Activated naive CD4-positive, alpha-beta T cell treated with Interleukin-2 at 50 U/mL for 16 hours (primary cell): ENCODE results near the gene KANSL3.
A peak's percentile ranks its signal among the peaks of the same experiment; 100 is the strongest.
"Not testable (repeated sequence)": the region's sequence is repeated elsewhere in the genome, so short reads cannot be mapped to it uniquely, and the experiment has no call there.

Experiments used
- DNase-seq: peaks from one replicate; pipeline ENCODE4 v3.0.0-alpha.2; 2020

The KANSL3 gene

DNA sequence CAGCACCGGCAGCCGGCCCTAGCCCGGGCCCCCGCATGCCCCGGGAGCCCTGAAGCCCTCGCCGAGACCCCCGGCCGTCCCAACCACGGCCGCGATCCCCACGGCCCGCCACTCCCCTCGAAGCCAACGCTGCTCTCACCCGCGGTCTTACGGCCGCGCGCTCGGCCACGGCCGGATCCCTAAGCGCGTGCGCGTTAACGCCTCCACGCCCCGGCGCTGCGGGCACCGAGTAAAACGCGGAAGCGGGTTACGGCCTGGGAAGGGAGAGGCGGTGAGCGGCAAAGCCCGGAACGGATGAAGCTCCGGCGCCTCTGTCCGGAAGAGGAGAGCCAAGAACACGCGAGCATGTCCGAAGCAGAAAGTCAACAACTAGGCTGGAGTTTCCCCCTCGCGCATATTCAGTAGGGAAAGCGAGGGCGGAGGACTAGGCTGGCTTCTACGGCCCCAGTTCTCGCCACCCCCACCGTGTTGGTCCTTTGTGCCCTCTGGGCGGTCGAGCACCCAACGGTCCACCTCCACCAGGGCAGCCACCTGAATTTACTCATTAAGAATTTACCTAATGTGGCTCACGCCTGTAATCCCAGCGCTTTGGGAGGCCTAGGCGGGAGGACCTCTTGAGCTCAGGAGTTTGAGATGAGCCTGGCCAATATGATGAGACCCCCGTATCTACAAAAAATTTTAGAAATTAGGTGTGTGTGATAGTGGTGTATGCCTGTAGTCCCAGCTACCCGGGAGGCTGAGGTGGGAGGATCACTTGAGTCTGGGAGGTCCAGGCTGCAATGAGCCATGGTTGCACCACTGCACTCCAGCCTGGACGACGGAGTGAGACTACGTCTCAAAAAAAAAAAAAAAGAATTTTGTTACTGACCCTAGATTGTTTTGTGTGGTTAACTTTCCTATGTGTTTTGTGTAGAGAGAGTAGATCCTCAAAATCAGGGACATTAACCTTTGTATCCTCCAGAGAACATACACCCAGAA, at the start of gene KANSL3:
Gene KANSL3 (minus strand): TSS at position 169 of the 978 bp plus-strand sequence. CDS start 1,177 bp downstream, outside the sequence.
- DNase-seq = peak; percentile 90

DNA sequence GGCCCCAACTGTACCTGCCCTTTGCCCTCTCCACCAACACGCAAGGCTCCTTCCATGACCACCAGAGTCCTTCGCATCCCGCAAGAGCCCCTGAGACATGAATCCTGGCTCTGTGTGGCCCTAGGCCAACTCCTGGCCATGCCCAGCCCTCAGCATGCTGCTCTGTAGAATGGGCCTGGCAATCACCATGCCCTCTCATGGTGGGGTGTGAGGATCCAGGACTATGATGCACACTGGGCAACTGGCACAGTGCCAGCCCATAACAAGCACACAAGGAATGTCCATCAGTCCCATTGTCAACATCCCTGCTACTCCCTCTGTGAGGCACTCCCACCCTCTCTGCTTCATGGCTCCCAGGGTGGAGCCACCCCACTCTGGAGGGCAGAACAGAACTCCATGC, 49.2 kb upstream of the KANSL3 start:
- DNase-seq = no peak

DNA sequence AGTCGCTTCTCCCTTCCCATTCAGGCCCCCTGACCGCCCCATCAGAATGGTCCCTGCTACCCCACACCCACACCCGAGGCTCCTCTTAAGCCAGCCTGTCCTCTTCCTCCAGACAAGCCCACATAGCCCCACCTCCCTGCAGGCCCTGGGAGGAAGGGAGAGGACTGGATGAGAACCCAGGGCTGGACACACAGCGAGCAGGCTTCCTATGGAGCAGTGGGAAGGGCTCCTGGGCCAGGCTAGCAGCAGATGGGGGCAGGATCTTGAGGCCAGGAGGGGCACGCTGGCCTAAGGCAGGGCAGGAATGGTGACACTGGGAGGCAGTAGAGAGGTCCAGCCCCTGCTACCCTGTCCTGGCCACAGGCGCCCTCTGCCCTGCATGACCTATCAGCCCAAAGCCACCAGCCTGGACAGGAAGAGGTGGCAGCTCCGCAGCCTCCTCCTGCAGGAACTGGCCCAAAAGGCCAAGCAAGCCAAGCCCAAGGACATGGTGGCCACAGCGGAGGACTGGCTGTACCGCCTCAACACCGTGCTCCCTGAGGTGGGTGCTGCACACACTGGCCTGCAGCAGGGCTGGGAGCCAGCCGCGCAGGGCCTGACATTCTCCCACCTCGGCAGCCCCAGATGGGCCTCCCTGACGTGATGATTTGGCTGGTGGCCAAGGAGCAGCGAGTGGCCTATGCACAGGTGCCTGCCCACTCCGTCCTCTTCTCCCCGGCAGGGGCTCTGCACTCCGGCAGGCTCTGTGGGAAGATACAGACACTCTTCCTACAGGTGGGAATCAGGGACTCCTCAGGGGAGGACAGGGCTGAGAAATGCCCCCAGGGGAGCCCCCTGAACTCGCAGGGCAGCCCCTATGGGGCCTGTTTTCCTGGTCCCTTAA, 47.7 kb upstream of the KANSL3 start:
- no peak for DNase-seq

DNA sequence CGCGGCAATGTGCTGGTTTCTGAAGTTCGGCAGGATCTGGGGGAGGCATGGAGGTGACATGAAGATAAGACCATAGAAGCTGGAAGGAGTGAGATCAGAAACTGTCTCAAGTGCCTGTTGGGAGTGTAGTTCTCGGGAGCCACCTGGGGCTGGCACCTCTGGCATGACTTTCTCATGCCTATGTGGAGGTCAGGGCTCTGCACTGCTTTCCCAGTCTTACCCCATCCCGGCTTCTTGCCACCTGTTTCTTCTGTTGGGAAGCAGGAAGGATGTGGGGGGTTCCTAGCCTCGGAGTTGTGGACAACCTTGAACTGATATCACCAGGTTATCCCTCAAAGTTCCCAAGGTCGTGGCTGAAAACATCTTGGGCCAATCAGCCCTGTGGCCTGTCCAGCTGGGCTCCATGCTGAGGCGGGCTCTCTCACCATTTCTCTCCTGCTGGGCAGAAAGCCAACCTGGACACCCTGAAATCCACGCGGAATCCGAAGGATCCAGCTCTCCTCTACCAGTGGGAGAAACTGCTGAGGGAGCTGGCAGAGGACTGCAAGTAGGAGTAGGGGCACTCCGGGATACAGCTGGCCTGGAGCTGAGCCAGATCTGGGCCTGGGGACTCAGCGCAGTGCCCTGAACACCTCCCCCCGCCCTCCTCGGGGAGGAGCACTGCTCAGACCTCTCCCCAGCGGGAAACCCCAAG, 46.9 kb upstream of the KANSL3 start:
- no peak for DNase-seq

DNA sequence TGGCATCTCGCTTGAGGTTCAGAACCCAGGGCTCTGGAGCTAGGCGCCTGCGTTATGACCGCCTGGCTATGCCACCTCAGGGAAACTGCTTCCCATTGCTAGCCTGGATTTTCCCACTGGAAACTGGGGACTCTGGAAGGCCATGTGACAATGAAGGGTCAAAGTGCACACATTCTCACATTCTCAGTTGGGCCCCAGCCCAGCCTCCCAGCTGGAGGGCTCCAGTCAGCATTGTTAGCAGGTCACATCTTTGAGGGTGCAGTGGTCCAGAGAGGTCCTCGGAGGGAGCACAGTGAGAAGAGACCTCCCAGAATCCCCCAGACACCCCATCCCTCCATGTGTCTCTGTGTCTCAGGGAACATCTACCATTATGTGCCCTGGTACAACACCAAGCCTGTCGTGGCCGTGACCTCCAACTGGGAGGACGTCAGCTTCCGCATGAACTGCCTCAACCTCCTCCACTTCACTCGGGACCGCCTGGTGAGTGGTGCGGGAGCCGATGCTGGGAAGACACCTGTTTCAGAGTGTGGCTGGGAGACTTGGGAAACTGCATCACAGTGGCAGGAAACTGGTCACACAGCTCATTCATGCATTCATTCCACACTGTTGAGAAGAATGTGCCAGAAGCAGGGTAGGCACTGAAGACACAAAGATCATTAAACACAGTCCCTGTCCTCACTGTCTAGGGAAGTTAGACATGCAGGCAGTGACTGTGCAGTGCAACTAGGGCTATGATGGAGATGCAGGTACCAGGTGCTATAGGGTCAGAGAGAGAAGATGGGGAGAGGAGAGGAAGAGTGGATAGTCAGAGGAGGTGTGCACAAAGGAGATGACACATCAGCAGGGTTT, 46.1 kb upstream of the KANSL3 start:
- no peak for DNase-seq

DNA sequence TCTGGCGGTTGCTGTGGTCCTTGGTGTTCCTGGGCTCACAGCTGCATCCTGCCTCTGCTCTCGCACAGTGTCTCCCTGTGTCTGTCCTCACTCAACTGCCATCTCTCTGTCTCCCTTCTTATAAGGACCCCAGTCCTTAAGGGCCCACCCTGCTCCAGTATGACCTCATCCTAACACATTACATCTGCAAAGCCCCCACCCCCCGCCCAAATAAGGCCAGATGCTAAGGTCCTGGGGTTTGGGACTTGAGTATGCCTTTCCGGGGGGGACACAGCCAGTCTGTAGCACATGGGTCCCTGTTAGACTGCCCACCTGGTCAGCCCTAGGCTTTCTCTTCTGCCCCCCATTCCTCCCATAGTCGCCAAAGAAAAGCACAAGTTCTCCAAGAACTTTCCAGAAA, 45.2 kb upstream of the KANSL3 start:
- no peak for DNase-seq

DNA sequence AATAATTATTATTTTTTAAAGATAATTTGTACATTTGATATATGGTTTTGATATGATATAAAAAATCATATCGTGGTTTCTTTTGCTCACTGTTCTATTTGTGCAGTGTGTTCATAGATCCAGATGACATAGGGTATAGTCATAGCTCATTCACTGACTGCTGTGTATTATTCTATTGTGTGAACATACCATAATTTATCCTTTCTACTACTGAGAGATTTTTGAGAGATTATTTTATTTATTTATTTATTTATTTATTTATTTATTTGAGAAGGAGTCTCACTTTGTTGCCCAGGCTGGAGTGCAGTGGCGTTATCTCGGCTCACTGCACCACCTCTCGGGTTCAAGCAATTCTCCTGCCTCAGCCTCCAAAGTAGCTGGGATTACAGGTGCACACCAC, 43.4 kb upstream of the KANSL3 start:
- no peak for DNase-seq

DNA sequence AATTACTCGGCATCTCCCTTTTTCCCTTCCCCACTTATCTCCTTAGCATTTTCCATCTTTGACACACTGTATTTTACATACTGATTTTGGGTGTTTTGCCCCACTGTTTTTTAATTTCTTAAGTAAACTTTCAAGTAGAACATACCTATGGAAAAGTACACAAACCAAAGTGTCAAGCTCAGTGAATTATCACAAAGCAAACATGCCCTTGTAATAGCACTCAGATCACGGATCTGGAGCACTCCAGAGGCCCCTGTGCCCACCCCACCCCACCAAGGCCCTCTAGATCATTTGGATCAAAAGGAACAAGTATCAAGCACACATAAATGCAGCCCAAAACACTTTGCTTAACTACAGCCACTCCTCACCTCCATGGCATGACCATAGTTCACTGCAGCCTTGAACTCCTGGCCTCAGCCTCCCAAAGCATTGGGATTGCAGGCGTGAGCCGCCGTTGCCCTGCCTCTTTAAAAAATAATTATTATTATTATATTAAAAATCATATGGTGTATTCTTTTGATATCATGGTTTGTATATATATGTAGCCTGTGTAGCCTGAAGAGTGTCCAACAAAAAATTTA, 42.5 kb upstream of the KANSL3 start:
- DNase-seq = no peak

DNA sequence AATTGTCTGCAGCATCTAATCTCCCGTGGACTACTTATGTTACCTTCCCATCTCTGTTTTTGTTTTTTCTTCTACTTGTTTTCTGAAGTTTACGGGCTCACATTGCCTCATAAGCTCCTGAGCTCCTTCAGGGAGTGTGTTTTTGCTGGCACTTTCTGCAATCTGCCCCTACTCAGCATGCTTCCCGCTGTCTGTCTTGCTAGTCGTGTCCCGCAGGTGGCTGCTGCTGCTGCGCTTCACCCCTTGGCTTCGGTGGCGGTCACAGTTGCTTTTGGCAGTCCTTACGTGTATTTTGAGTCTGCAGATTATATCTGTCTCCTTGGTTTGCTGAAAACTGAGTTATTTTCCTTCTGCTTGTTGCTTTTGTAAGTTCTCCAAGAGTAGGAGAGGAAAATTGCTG, 41.7 kb upstream of the KANSL3 start:
- DNase-seq = no peak

DNA sequence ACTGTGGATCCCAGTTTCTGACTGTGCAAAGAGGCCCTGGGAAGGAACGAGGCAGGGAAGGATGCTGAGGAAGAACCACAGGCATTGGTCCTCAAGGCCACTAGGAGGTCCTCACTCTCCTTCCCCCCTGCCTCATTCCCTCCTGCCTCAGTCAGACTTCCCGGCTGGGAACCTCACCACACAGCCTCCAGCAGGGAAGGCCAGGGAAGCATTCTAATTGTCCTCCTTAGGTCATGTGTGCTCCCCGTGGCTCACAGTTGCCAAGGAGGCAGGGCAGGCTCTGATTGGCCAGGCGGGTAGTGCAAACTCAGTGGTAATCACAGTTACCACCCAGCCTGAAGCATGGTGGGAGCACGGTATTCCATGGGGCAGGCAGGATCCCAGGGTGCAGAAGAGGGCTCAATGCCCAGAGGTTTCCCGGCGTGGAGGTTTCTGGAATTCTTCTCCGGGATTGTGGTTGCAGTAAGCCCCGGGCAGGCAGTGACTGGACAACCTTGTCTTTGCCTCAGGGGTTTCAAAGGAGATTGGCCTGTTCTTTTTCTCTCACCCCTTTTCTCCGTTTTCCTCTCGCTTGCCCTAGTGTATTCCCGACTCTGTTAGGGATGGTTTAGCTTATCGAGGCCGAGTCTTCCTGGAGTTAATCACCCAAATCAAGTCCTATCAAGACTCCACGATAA, 31.6 kb upstream of the KANSL3 start:
- DNase-seq = no peak

DNA sequence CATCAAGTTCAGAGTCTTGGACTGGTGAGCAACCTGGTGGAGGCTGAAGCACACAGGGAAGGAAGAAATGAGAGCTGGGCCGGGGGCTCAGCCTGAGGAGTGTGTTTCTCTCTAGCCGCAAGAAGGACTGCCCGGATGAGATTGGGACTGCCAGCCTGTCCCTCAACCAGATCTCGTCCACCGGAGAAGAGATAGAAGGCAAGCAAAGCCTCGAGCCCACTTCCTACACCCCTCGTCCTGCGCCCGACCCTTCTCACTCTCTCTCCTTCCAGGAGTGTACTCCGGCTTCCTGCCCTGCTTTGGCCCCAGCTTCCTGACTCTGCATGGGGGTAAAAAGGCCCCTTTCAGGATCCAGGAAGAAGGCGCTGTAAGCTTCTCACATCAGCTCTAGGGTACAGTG, 30.7 kb upstream of the KANSL3 start:
- no peak for DNase-seq

DNA sequence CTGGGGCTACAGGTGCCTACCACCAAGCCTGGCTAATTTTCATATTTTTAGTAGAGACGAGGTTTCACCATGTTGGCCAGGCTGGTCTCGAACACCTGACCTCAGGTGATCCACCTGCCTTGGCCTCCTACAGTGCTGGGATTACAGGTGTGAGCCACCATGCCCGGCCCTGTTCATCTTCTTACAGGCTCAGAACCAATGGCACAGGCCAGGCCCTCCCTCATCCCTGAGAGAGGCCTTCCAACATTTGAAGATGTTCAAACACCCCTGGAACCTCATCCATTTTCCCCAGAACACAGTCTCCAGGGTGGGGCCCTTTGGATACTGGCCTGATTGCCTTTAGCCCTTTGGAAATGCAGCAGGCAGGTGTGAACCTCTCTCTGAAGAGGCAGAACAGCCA, 27.6 kb upstream of the KANSL3 start:
- DNase-seq = not testable (repeated sequence)

DNA sequence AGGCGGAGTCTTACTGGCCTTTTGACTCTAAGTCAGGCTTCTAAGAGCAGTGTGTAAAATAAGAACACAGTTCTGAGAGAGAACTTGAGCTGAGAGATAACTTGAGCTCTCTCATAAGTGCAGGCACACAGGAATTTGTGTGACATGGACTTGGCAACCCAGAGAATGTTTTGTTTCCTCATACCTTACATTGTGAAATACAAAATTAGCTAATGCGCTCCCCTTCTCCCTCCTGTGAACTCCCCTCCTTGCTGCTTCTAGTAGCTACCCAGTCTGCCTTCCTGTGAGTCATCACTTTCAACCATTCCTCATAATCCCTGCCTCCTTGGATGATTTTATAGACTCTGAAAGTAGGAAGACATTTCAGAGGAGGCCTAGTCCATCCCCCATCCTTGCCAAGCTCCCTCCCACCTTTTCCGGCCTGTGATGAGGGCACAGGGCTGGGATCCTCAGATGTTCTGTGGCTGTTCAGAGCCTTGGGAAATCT, 27.0 kb upstream of the KANSL3 start:
- DNase-seq = no peak

DNA sequence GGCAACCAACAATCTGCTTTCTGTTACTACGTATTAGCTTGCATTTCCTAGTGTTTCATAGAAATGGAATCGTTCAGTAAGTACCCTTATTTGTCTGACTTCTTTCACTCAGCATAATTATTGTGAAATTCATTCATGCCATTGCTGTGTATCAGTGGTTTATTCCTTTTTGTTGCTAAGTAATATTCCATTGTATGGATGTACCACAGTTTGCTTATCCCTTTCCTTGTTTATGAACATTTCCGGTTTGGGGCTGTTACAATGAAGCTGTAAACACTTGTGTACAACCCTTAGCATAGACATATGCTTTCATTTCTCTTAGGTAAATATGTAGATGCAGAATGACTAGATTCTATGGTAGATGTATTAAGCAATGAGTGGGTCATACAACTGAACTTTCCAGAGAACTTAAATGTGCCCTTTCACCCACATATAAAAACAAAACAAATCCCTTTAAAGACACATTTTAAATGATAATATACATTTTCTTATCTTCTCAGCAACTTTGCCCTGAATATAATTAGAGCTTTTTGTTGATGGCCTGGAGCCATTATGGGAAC, 26.3 kb upstream of the KANSL3 start:
- DNase-seq = no peak

DNA sequence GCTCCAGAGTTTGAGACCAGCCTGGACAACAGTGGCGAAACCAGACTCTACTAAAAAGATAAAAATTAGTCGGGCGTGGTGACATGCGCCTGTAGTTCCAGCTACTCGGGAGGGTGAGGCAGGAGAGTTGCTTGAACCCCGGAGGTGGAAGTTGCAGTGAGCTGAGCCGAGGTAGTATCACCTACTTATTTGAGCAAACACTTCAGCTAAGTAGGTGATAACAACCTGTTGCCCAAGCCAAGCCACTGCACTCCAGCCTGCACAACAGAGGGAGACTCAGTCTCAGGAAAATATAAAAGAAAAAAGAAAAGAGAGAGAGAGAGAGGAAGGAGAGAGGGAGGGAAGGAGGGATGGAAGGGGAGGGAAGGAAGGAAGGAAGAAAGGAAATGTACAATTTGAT, 25.7 kb upstream of the KANSL3 start:
- no peak for DNase-seq

DNA sequence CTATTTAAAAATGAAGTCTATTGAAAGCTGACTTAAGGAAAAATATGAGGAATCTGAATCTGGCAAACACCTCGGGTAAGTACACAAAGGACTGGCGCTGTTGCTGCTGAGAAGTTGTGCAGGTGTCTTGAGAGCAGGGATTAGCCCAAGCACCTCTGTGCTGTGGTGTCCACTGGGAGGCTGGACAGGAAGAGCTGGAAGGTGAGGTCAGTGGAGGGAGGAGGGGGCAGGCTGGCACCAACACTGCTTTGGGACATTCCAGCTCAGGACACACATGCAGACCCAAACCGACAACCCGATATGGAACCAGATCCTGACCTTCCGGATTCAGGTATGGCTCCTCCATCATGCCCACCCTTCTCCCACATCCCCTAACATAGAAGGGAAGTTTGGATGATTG, 25.1 kb upstream of the KANSL3 start:
- no peak for DNase-seq

DNA sequence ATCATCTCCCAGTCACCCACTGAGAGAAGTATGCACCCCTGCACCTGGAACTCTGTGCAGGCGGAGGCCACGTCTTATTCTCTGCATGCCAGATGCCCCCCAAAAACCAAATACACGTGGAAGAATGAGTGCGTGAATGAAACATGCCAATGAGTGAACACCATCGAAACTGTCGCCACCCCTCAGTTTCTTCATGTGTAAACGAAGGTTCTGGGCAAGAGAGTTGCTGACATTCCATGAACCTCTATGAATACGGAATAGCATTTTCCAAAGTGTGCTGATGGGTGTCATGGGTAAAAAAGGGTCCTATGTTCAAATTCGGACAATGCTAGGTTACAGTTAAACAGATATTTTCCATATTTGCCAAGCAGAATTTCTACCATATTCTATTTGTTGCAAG, 24.2 kb upstream of the KANSL3 start:
- DNase-seq = no peak

DNA sequence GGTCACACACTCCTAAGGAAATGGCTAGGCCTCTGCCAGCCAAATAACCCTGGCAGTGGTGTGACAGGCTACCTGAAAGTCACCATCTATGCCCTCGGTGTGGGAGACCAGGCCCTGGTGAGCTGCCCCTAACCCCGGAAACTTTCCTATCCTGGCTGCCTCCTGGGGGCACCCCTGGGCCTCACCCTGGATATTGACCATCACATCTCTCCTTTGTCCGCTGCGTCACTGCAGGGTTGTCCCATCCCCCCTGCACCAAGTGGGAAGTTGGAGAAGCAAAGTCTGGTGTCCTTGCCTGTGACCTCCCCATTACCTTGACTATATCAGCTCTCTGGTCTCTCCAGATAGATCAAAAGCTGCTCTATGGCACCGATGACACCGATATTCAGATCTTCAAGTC, 23.2 kb upstream of the KANSL3 start:
- no peak for DNase-seq

DNA sequence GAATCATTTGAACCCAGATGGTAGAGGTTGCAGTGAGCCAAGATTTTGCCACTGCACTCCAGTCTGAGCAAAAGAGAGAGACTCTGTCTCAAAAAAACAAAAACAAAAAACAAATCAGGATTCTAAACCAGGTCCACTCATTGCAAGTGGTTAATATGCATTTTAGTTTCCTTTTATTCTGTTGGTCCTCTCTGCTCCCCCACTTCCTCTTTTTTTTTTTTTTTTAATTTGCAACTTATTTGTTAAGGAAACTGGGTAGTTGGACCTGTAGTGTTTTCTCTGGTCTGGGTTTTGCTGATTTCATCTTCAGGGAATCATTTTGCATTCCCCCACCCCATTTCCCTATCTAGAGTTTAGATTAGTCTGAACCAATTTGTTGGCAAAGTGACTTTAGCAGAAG, 18.4 kb upstream of the KANSL3 start:
- DNase-seq = no peak

DNA sequence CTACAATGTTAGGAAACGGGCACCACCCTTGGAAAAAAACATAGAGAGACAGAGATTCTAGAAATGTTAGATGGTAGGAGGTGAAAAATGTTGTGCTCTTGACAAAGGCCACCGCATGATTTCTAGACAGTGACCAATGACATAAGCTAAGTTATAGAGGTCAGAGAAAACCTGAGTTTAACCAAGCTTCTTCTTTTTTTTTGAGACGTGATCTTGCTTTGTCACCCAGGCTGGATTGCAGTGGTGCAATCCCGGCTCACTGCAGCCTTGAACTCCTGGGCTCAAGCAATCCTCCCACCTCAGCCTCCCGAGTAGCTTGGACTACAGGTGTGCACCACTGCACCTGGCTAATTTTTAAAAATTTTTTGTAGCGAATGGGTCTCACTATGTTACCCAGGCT, 17.4 kb upstream of the KANSL3 start:
- DNase-seq = no peak

DNA sequence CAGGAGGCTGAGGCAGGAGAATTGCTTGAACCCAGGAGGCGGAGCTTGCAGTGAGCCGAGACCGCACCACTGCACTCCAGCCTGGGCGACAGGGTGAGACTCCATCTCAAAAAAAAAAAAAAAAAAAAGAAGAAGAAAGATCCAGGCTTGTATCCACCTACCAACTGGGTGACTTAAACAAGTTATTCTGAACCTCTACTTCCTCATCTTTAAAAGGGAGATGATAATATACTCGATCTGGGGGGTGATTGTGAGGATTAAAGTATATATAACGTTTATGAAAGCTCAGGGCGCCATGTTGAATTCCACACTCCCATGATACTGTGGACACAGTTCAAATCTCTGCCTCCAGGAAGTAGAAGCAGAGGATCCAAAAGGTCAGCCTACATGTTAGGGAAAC, 16.7 kb upstream of the KANSL3 start:
- not testable (repeated sequence) for DNase-seq
